ENCODE measurements around the gene SMURF1.

Gene SMURF1

GRCh38 chr7:99140813-99141212 is 3.1 kb downstream of the SMURF1 start:
- no peak overlapping the region for H3K27ac ChIP-seq
- no peak for DNase-seq
- peaks cover 7% of the 10 kb centered on the region for H3K36me3 ChIP-seq
- TF ChIP-seq CTCF (IDR thresholded peaks at IDR 0.05; ENCODE audit: low read depth, low read length): no peak
- no peak overlapping the region for H3K4me3 ChIP-seq (ENCODE audit: low read depth, low read length)
- no peaks in the 10 kb centered on the region for H3K27me3 ChIP-seq (ENCODE audit: insufficient read depth, low read depth, severe bottlenecking)
- H3K9me3 ChIP-seq (ENCODE audit: severe bottlenecking): no peaks in the 10 kb centered on the region

GRCh38 chr7:99139036-99139435 is 4.9 kb downstream of the SMURF1 start:
- Histone ChIP-seq H3K27me3 (ENCODE audit: insufficient read depth, low read depth, severe bottlenecking) (no peaks in the 10 kb centered on the region), H3K4me3 (ENCODE audit: low read depth, low read length) (no peak overlapping the region), H3K36me3 (peaks cover 7% of the 10 kb centered on the region), H3K9me3 (ENCODE audit: severe bottlenecking) (no peaks in the 10 kb centered on the region), H3K27ac (no peak overlapping the region)
- no peak for TF ChIP-seq CTCF (IDR thresholded peaks at IDR 0.05; ENCODE audit: low read depth, low read length)
- no peak for DNase-seq

- no peak overlapping the region for H3K27ac ChIP-seq
- no peak for TF ChIP-seq CTCF (IDR thresholded peaks at IDR 0.05; ENCODE audit: low read depth, low read length)
- no peak overlapping the region for H3K4me3 ChIP-seq (ENCODE audit: low read depth, low read length)
- H3K27me3 ChIP-seq (ENCODE audit: insufficient read depth, low read depth, severe bottlenecking): no peaks in the 10 kb centered on the region
- no peaks in the 10 kb centered on the region for H3K9me3 ChIP-seq (ENCODE audit: severe bottlenecking)
- peaks cover 7% of the 10 kb centered on the region for H3K36me3 ChIP-seq
- DNase-seq: no peak
Observed at GRCh38 chr7:99137411-99138180, 6.3 kb downstream of the SMURF1 start.

- no peak overlapping the region for H3K27ac ChIP-seq
- no peak overlapping the region for H3K4me3 ChIP-seq (ENCODE audit: low read depth, low read length)
- H3K9me3 ChIP-seq (ENCODE audit: severe bottlenecking): no peaks in the 10 kb centered on the region
- TF ChIP-seq CTCF (IDR thresholded peaks at IDR 0.05; ENCODE audit: low read depth, low read length): no peak
- no peaks in the 10 kb centered on the region for H3K27me3 ChIP-seq (ENCODE audit: insufficient read depth, low read depth, severe bottlenecking)
- DNase-seq: no peak
- no peaks in the 10 kb centered on the region for H3K36me3 ChIP-seq
Observed at GRCh38 chr7:99135938-99136337, 8.0 kb downstream of the SMURF1 start.

GRCh38 chr7:99133766-99134564 is 9.9 kb downstream of the SMURF1 start:
- Histone ChIP-seq H3K27me3 (ENCODE audit: insufficient read depth, low read depth, severe bottlenecking) (no peaks in the 10 kb centered on the region), H3K9me3 (ENCODE audit: severe bottlenecking) (no peaks in the 10 kb centered on the region), H3K4me3 (ENCODE audit: low read depth, low read length) (no peak overlapping the region), H3K27ac (no peak overlapping the region), H3K36me3 (no peaks in the 10 kb centered on the region)
- DNase-seq: no peak
- no peak for TF ChIP-seq CTCF (IDR thresholded peaks at IDR 0.05; ENCODE audit: low read depth, low read length)
